Liver (tissue), 2 donors: Measurements from ENCODE around the gene CFDP1.

Experiments used
- TF ChIP-seq, protein P1 (sequence below): fragments of 150-350 bp; IDR thresholded peaks from 2 replicates; pipeline ENCODE4 v1.5.1; 2017; ENCODE audit warnings: improper control_type of control experiment, low read depth, low read length; ENCODE audit not compliant: missing input control
- TF ChIP-seq, protein P2 (sequence below): IDR thresholded peaks from 2 replicates; pipeline ENCODE4 v1.6.1; 2016; ENCODE audit warnings: antibody characterized with exemption, mild to moderate bottlenecking
- donor health status: healthy.

DNA sequence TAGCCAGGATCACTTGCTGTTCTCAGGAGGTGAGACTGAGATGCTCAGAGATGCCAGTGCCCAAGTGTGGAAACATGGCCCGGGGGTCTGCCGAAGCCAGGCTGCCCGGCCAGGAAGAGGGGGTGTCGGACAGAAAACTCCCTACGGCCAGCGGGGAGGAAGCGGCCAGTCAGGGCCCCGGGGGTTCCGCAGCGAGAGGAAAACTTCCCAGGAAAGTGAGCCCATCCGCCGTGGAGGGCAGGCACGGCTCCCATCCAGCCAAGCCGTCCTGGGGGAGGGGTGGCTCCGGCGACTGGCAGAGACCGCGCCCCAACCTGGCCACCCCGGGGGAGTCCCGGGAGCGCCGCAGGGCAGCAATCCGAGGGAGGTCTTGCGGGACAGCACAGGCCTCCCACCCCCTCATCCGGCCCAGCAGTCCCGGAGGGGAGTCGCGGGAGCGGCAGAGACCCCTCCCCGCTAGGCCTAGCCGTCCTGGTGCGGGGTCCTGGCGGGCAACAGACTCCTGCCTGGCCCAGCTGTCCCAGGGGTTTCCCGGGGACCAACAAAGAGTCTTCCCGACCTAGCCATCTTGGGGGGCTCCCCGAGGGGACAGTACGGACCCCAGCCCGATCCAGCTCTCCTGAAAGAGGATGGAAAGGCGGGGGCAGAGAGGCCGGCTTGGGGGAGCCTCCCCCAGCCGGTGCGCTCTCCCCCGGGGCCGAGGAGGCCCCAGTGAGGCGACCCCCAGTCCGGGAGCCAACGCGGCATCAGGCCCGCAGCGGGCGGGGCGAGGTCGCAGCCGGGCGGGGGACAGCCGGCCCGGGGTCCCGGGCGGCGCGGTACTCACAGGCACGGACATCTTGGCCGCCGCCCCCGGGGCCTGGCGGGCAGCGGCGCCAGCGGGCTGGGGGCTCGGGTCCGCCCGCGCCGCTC lies 168.0 kb downstream of the CFDP1 start:
- TF ChIP-seq, protein P1, sequence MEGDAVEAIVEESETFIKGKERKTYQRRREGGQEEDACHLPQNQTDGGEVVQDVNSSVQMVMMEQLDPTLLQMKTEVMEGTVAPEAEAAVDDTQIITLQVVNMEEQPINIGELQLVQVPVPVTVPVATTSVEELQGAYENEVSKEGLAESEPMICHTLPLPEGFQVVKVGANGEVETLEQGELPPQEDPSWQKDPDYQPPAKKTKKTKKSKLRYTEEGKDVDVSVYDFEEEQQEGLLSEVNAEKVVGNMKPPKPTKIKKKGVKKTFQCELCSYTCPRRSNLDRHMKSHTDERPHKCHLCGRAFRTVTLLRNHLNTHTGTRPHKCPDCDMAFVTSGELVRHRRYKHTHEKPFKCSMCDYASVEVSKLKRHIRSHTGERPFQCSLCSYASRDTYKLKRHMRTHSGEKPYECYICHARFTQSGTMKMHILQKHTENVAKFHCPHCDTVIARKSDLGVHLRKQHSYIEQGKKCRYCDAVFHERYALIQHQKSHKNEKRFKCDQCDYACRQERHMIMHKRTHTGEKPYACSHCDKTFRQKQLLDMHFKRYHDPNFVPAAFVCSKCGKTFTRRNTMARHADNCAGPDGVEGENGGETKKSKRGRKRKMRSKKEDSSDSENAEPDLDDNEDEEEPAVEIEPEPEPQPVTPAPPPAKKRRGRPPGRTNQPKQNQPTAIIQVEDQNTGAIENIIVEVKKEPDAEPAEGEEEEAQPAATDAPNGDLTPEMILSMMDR: no peak
- TF ChIP-seq, protein P2, sequence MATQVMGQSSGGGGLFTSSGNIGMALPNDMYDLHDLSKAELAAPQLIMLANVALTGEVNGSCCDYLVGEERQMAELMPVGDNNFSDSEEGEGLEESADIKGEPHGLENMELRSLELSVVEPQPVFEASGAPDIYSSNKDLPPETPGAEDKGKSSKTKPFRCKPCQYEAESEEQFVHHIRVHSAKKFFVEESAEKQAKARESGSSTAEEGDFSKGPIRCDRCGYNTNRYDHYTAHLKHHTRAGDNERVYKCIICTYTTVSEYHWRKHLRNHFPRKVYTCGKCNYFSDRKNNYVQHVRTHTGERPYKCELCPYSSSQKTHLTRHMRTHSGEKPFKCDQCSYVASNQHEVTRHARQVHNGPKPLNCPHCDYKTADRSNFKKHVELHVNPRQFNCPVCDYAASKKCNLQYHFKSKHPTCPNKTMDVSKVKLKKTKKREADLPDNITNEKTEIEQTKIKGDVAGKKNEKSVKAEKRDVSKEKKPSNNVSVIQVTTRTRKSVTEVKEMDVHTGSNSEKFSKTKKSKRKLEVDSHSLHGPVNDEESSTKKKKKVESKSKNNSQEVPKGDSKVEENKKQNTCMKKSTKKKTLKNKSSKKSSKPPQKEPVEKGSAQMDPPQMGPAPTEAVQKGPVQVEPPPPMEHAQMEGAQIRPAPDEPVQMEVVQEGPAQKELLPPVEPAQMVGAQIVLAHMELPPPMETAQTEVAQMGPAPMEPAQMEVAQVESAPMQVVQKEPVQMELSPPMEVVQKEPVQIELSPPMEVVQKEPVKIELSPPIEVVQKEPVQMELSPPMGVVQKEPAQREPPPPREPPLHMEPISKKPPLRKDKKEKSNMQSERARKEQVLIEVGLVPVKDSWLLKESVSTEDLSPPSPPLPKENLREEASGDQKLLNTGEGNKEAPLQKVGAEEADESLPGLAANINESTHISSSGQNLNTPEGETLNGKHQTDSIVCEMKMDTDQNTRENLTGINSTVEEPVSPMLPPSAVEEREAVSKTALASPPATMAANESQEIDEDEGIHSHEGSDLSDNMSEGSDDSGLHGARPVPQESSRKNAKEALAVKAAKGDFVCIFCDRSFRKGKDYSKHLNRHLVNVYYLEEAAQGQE: no peak
